A549 (cell line): ENCODE results near the gene PLEKHA8. TPM values are rescaled to one million over a fixed set of nuclear protein-coding genes. Genes with fewer than 3 reads are reported as not detected.

Experiments
- ATAC-seq, 2 experiments: fragments of 200-7000 bp in 1 of 2; fragments of >200 bp in 1 of 2; cut with Nextera tagmentation in 1 of 2; cut with Tn5 transposase in 1 of 2; 3 replicates each; pipeline versions ENCODE4 v1.8.0 to v1.9.1; 2018 to 2020; ENCODE audit warnings: mild to moderate bottlenecking in 1 of 2, moderate library complexity in 1 of 2
- CTCF ChIA-PET: fragments of 300-600 bp; sonication (Branson Sonifier 250); formaldehyde crosslinking; extraction: SDS; loops from one replicate; lab custom pipeline; 2021; ENCODE audit warnings: antibody characterized with exemption, inconsistent platforms; lab: Yijun Ruan, JAX
- POLR2A ChIA-PET: fragments of 350-600 bp; formaldehyde crosslinking; extraction: SDS; loops from one replicate; lab custom pipeline; 2021; ENCODE audit warnings: antibody characterized with exemption, inconsistent platforms; lab: Yijun Ruan, JAX
- DNase-seq, 2 experiments: peaks; one replicate each; pipeline versions ENCODE4 v3.0.0 to v3.0.0-alpha.2; 2011 to 2016; ENCODE audit warnings: low read depth in 1 of 2, low spot score in 1 of 2
- FAIRE-seq: peaks from 2 replicates; lab custom pipeline; 2011; peaks lifted over from hg19 to GRCh38; lab: Jason Lieb, UNC
- H3K27ac ChIP-seq, 2 experiments: fragments of >200 bp; sonication (Bioruptor Twin); formaldehyde crosslinking; 3 replicates each; pipeline ENCODE4 v1.5.1; 2016 to 2017
- H3K4me1 ChIP-seq: fragments of >200 bp; sonication (Bioruptor Twin); formaldehyde crosslinking; 3 replicates; pipeline ENCODE4 v1.6.1; 2016
- H3K4me2 ChIP-seq: fragments of >200 bp; sonication (Bioruptor Twin); formaldehyde crosslinking; 3 replicates; pipeline ENCODE4 v1.6.1; 2016
- H3K4me3 ChIP-seq: fragments of >200 bp; sonication (Bioruptor Twin); formaldehyde crosslinking; 3 replicates; pipeline ENCODE4 v1.5.1; 2016
- H3K9me3 ChIP-seq: fragments of >200 bp; sonication (Bioruptor Twin); formaldehyde crosslinking; 3 replicates; pipeline ENCODE4 v1.6.1; 2016
- CBX2 ChIP-seq: fragments of 200-600 bp; sonication (generic); IDR thresholded peaks from 2 replicates; pipeline ENCODE4 v1.6.1; 2016; ENCODE audit warnings: low read depth, mild to moderate bottlenecking, borderline replicate concordance
- CHD2 ChIP-seq: fragments of 150-350 bp; IDR thresholded peaks from 2 replicates; pipeline ENCODE4 v1.6.1; 2014; ENCODE audit warnings: low read length; ENCODE audit not compliant: partially characterized antibody
- CTCF ChIP-seq: fragments of >200 bp; sonication (Bioruptor Twin); formaldehyde crosslinking; IDR thresholded peaks from 3 replicates; pipeline ENCODE4 v1.5.1; 2016
- EHF ChIP-seq: fragments of 250-450 bp; sonication (Bioruptor Pico); IDR thresholded peaks from 2 replicates; pipeline ENCODE4 v1.5.0; 2020; ENCODE audit warnings: mild to moderate bottlenecking
- FOXS1 ChIP-seq: fragments of 250-450 bp; sonication (Bioruptor Pico); IDR thresholded peaks from 2 replicates; pipeline ENCODE4 v1.5.0; 2020; ENCODE audit warnings: mild to moderate bottlenecking, moderate library complexity
- GATA3 ChIP-seq: IDR thresholded peaks from 2 replicates; pipeline ENCODE4 v1.6.1; 2012; ENCODE audit warnings: borderline replicate concordance
- HEYL ChIP-seq: fragments of 250-450 bp; sonication (Bioruptor Pico); IDR thresholded peaks from 2 replicates; pipeline ENCODE4 v1.8.0; 2021; ENCODE audit warnings: mild to moderate bottlenecking, moderate library complexity
- HOXB13 ChIP-seq: fragments of 250-450 bp; sonication (Bioruptor Pico); IDR thresholded peaks from 2 replicates; pipeline ENCODE4 v1.5.0; 2020; ENCODE audit warnings: low read depth, mild to moderate bottlenecking, moderate library complexity
- JUN ChIP-seq, 2 experiments: fragments of >200 bp; sonication (Bioruptor Twin); formaldehyde crosslinking; IDR thresholded peaks; 2 replicates in 1 of 2; 3 replicates in 1 of 2; pipeline ENCODE4 v1.6.1; 2016 to 2017
- JUNB ChIP-seq: fragments of >200 bp; sonication (Bioruptor Twin); formaldehyde crosslinking; IDR thresholded peaks from 2 replicates; pipeline ENCODE4 v1.6.1; 2016
- KDM1A ChIP-seq: fragments of 200-600 bp; sonication (generic); IDR thresholded peaks from 2 replicates; pipeline ENCODE4 v1.6.1; 2016; ENCODE audit warnings: low read depth, mild to moderate bottlenecking
- MAFK ChIP-seq: fragments of 450-650 bp; IDR thresholded peaks from 2 replicates; pipeline ENCODE4 v1.6.1; 2014; ENCODE audit not compliant: partially characterized antibody
- MAZ ChIP-seq: fragments of 150-350 bp; IDR thresholded peaks from 2 replicates; pipeline ENCODE4 v1.6.1; 2014; ENCODE audit warnings: antibody characterized with exemption, low read depth, low read length, borderline replicate concordance
- MYC ChIP-seq: IDR thresholded peaks from 2 replicates; pipeline ENCODE4 v1.6.1; 2012; ENCODE audit warnings: mild to moderate bottlenecking, inconsistent platforms, low read length, improper control_type of control experiment, borderline replicate concordance
- NPAS2 ChIP-seq: fragments of 250-450 bp; sonication (Bioruptor Pico); IDR thresholded peaks from 2 replicates; pipeline ENCODE4 v1.8.0; 2022; ENCODE audit warnings: mild to moderate bottlenecking, moderate library complexity, borderline replicate concordance
- NR3C1 ChIP-seq: fragments of >200 bp; sonication (Bioruptor Twin); formaldehyde crosslinking; IDR thresholded peaks from 3 replicates; pipeline ENCODE4 v1.6.1; 2017
- POLR2AphosphoS2 ChIP-seq: conservative IDR thresholded peaks from 2 replicates; pipeline ENCODE4 v1.6.1; 2012; ENCODE audit warnings: low read length, improper control_type of control experiment, inconsistent platforms
- RFX5 ChIP-seq: fragments of 450-650 bp; IDR thresholded peaks from 2 replicates; pipeline ENCODE4 v1.7.1; 2014; ENCODE audit warnings: antibody characterized with exemption, mild to moderate bottlenecking, moderate library complexity
- WGBS: methylation state at CpG from one replicate; pipeline ENCODE4 v1.1.6; 2017; ENCODE audit errors: missing lambda C conversion rate; 5-methylcytosine and 5-hydroxymethylcytosine counted together
- polyA plus RNA-seq, 4 experiments: library from polyadenylated mRNA; depleted of rRNA in 3 of 4; stranded (reverse); fragments of >200 nt; fragmentation: RNase III in 1 of 4; extraction: RNeasy Plus Mini Kit Qiagen cat#74134 plus additional on column Dnase treatment in 1 of 4; gene quantifications; 2 replicates in 3 of 4; 3 replicates in 1 of 4; pipeline ENCODE4 v1.2.3, GENCODE V29; 2011 to 2017
- TF ChIP-seq, protein P1 (sequence below): fragments of 250-450 bp; sonication (Bioruptor Pico); IDR thresholded peaks from 2 replicates; pipeline ENCODE4 v1.5.0; 2021; ENCODE audit warnings: mild to moderate bottlenecking, moderate library complexity, borderline replicate concordance
- TF ChIP-seq, protein P2 (sequence below): fragments of 250-450 bp; sonication (Bioruptor Pico); IDR thresholded peaks from 2 replicates; pipeline ENCODE4 v1.5.0; 2020; ENCODE audit warnings: low read depth, mild to moderate bottlenecking, moderate library complexity
- TF ChIP-seq, protein P3 (sequence below): fragments of 450-650 bp; IDR thresholded peaks from 2 replicates; pipeline ENCODE4 v1.6.1; 2014; ENCODE audit warnings: antibody characterized with exemption

PLEKHA8 gene
- polyA plus RNA-seq, 2 of the 4 experiments (the other 2 are of a cell fraction): 5.9 to 10.9 TPM

- TF ChIP-seq NPAS2 (CRISPR knock-in tag) (no peak), KDM1A (peak; percentile 81; the same call in 1 of the 2 replicates)
- TF ChIP-seq, all 56 proteins: peak for 1
- FAIRE-seq (no peak), ATAC-seq (no peak), DNase-seq (no peak)
- H3K4me1 ChIP-seq: peaks cover 4% of the 10 kb centered on the region; the same call in 1 of the 3 replicates
- no peaks in the 10 kb centered on the region for H3K9me3 ChIP-seq
- ChIA-PET POLR2A (no interaction called here), CTCF (interaction anchor here (1.1 to 1.5 kb wide), 3 partner anchors 10 to 216 kb away, joined by 3 to 7 read pairs (median 3); no protein-coding TSS in a partner anchor)
- no peak overlapping the region for H3K27ac ChIP-seq
- no peak overlapping the region for H3K4me2 ChIP-seq
- H3K4me3 ChIP-seq: no peak overlapping the region
- WGBS: 88% methylated on average over 7 of the region's 7 CpGs
Observed at GRCh38 chr7:30136743-30137485, 108.7 kb downstream of the PLEKHA8 start.

GRCh38 chr7:30139836-30140384, 111.7 kb downstream of the PLEKHA8 start:
- no peak for FAIRE-seq
- ChIA-PET POLR2A (no interaction called here), CTCF (no interaction called here)
- no peak overlapping the region for H3K4me2 ChIP-seq
- WGBS: 61% methylated on average over 4 of the region's 4 CpGs
- H3K4me1 ChIP-seq: peaks cover 16% of the 10 kb centered on the region
- no peak for TF ChIP-seq RFX5
- TF ChIP-seq, protein P1, sequence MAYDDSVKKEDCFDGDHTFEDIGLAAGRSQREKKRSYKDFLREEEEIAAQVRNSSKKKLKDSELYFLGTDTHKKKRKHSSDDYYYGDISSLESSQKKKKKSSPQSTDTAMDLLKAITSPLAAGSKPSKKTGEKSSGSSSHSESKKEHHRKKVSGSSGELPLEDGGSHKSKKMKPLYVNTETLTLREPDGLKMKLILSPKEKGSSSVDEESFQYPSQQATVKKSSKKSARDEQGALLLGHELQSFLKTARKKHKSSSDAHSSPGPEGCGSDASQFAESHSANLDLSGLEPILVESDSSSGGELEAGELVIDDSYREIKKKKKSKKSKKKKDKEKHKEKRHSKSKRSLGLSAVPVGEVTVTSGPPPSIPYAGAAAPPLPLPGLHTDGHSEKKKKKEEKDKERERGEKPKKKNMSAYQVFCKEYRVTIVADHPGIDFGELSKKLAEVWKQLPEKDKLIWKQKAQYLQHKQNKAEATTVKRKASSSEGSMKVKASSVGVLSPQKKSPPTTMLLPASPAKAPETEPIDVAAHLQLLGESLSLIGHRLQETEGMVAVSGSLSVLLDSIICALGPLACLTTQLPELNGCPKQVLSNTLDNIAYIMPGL: no peak
- no peak for ATAC-seq
- no peak overlapping the region for H3K4me3 ChIP-seq
- H3K9me3 ChIP-seq: no peaks in the 10 kb centered on the region
- DNase-seq: no peak
- H3K27ac ChIP-seq: no peak overlapping the region

DNA sequence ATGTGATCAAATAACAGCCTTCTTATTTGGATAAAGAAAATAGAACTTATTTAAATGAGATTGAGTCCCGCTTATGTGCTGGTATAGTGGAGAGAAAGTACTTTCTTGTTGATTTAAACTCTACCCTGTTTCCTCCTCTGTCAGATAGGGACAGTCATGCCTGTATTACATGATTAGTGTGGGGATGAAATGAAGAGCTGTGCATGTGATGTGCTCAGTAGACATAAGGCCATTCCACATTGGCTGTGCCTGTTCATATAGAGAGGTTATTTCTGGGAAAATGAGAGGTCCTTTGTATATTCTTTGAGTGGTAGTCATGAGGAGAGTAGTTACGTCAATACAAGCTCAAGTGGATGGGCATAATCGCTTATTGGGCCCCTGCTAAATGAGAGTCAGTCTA, 112.2 kb downstream of the PLEKHA8 start:
- no peak for DNase-seq
- TF ChIP-seq MYC (no peak), HEYL (no peak), GATA3 (no peak), JUN (IDR thresholded peaks at IDR 0.05) (no peak), EHF (CRISPR knock-in tag) (no peak), HOXB13 (CRISPR knock-in tag) (no peak), MAZ (no peak), RFX5 (no peak)
- TF ChIP-seq, protein P2, sequence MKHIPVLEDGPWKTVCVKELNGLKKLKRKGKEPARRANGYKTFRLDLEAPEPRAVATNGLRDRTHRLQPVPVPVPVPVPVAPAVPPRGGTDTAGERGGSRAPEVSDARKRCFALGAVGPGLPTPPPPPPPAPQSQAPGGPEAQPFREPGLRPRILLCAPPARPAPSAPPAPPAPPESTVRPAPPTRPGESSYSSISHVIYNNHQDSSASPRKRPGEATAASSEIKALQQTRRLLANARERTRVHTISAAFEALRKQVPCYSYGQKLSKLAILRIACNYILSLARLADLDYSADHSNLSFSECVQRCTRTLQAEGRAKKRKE: no peak
- TF ChIP-seq, protein P3, sequence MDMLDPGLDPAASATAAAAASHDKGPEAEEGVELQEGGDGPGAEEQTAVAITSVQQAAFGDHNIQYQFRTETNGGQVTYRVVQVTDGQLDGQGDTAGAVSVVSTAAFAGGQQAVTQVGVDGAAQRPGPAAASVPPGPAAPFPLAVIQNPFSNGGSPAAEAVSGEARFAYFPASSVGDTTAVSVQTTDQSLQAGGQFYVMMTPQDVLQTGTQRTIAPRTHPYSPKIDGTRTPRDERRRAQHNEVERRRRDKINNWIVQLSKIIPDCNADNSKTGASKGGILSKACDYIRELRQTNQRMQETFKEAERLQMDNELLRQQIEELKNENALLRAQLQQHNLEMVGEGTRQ: no peak
- TF ChIP-seq, all 56 proteins: peak for 0
- ChIA-PET POLR2A (no interaction called here), CTCF (interaction anchor here (0.7 kb wide), 1 partner anchor 24 kb away, joined by 3 read pairs; no protein-coding TSS in a partner anchor)
- no peaks in the 10 kb centered on the region for H3K9me3 ChIP-seq
- ATAC-seq: no peak
- peaks cover 16% of the 10 kb centered on the region for H3K4me1 ChIP-seq
- 87% methylated on average over 3 of the region's 3 CpGs for WGBS
- no peak overlapping the region for H3K27ac ChIP-seq
- no peak for FAIRE-seq
- H3K4me2 ChIP-seq: no peak overlapping the region
- H3K4me3 ChIP-seq: no peak overlapping the region

- H3K4me2 ChIP-seq: peak overlapping the region; percentile 15; the same call in 1 of the 3 replicates
- ATAC-seq (peak; percentile 43 to 56; a peak in 4 of 6 replicates), FAIRE-seq (no peak), DNase-seq (peak in 1 of 2 experiments; percentile 31)
- 69% methylated on average over 9 of the region's 9 CpGs for WGBS
- ChIA-PET CTCF (interaction anchor here (0.8 to 0.9 kb wide), 2 partner anchors 19 to 421 kb away, joined by 3 read pairs; no protein-coding TSS in a partner anchor), POLR2A (no interaction called here)
- peaks cover 16% of the 10 kb centered on the region for H3K4me1 ChIP-seq
- no peaks in the 10 kb centered on the region for H3K9me3 ChIP-seq
- H3K4me3 ChIP-seq: no peak overlapping the region
- peak overlapping the region in 1 of 2 experiments; percentile 42; a peak in 2 of 6 replicates for H3K27ac ChIP-seq
- TF ChIP-seq POLR2AphosphoS2: no peak
- TF ChIP-seq FOXS1 (CRISPR knock-in tag): no peak
- TF ChIP-seq CTCF: no peak
- no peak for TF ChIP-seq CHD2
- TF ChIP-seq KDM1A: no peak
- no peak for TF ChIP-seq CBX2
- TF ChIP-seq, protein P1: no peak
- TF ChIP-seq MAFK: no peak
- no peak for TF ChIP-seq NR3C1
- no peak for TF ChIP-seq JUNB
Observed at GRCh38 chr7:30142710-30143109, 114.5 kb downstream of the PLEKHA8 start.
